HG03025 (cell line): Measurements from ENCODE around the gene ADAMTS18.

ENCODE experiments used
- ATAC-seq: cut with Tn5 transposase; IDR thresholded peaks from one replicate; pipeline ENCODE4 v1.9.1; 2021; ENCODE audit warnings: mild to moderate bottlenecking, moderate library complexity; ENCODE audit not compliant: unreplicated experiment, low FRiP score

Gene ADAMTS18

GRCh38 chr16:77236063-77236511 is 198.7 kb downstream of the ADAMTS18 start:
- ATAC-seq = peak; percentile 95

- no peak for ATAC-seq
Observed at GRCh38 chr16:77234611-77235010, 200.2 kb downstream of the ADAMTS18 start.

GRCh38 chr16:77233799-77234519 is 200.9 kb downstream of the ADAMTS18 start:
- no peak for ATAC-seq
